ENCODE results near the gene SMKR1. TPM values are rescaled to one million over a fixed set of nuclear protein-coding genes. Genes with fewer than 3 reads are reported as not detected.
"Not testable (repeated sequence)": the region's sequence is repeated elsewhere in the genome, so short reads cannot be mapped to it uniquely, and the experiment has no call there.

The SMKR1 gene
- total RNA-seq, 2 donors from 2014 or later = 3.4 TPM; not detected in 1

DNA sequence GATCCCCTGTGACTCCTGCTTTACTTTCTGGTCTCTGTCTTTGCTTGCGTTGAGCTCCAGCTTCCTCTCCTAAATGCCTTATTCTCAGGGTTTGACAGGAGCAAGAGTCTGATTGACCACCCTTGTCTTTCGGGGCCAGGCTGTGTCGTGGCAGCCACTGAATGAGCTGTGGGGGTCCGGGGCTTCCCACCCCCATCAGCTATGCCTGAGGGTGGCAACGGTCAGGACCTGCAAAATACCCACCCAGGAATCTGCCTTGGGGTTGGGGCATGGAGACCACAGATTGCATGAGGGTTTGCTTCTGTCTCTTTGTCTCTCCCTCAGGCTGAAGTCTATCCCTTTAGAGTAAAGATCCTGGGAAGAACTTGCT, 20.6 kb downstream of the SMKR1 start:
- 45 to 59% methylated on average over 5 of the region's 5 CpGs for WGBS, 2 donors
- no peak for ATAC-seq

DNA sequence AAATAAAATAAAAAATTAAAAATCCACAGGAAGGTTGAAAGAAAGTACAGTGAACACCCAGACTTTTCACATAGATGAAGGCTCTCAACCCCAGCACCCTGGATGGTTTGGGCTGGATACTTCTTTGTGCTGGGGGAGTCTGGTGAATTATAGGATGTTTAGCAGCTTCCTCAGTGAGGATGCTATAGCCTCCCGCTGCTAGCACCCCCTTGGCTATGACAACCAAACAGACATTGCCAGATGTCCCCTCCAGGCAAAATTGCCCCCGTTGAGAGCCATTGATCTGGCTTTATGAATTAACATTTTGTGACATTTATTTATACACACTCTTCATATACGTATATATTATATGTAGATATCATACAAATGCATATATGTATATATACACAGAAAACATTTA, 21.6 kb downstream of the SMKR1 start:
- no peak overlapping the region for H3K4me3 ChIP-seq
- no peak for TF ChIP-seq POLR2A (IDR thresholded peaks at IDR 0.05)
- TF ChIP-seq, protein P1, sequence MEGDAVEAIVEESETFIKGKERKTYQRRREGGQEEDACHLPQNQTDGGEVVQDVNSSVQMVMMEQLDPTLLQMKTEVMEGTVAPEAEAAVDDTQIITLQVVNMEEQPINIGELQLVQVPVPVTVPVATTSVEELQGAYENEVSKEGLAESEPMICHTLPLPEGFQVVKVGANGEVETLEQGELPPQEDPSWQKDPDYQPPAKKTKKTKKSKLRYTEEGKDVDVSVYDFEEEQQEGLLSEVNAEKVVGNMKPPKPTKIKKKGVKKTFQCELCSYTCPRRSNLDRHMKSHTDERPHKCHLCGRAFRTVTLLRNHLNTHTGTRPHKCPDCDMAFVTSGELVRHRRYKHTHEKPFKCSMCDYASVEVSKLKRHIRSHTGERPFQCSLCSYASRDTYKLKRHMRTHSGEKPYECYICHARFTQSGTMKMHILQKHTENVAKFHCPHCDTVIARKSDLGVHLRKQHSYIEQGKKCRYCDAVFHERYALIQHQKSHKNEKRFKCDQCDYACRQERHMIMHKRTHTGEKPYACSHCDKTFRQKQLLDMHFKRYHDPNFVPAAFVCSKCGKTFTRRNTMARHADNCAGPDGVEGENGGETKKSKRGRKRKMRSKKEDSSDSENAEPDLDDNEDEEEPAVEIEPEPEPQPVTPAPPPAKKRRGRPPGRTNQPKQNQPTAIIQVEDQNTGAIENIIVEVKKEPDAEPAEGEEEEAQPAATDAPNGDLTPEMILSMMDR (IDR thresholded peaks at IDR 0.05) = no peak
- no peaks in the 10 kb centered on the region for H3K9me3 ChIP-seq
- intact Hi-C loops (cut with DNase I) = no loop called here
- no peaks in the 10 kb centered on the region for H3K27me3 ChIP-seq
- no peak for DNase-seq
- no peak overlapping the region for H3K27ac ChIP-seq
- H3K36me3 ChIP-seq (replicated peaks in 1 of 2; ENCODE audit: insufficient read depth in 1 of 2, low read depth in 2 of 2) = no peaks in the 10 kb centered on the region
- 76 to 78% methylated on average over 3 of the region's 3 CpGs for WGBS, 2 donors
- no peak for ATAC-seq
- H3K4me1 ChIP-seq = no peaks in the 10 kb centered on the region

More for the DNA sequence above, 20.6 kb downstream of the SMKR1 start:
- Histone ChIP-seq H3K36me3 (replicated peaks in 1 of 2; ENCODE audit: insufficient read depth in 1 of 2, low read depth in 2 of 2) (no peaks in the 10 kb centered on the region), H3K9me3 (no peaks in the 10 kb centered on the region), H3K4me1 (no peaks in the 10 kb centered on the region), H3K27me3 (no peaks in the 10 kb centered on the region), H3K27ac (no peak overlapping the region), H3K4me3 (no peak overlapping the region)
- TF ChIP-seq, protein P1 (IDR thresholded peaks at IDR 0.05) = no peak
- no peak for TF ChIP-seq POLR2A (IDR thresholded peaks at IDR 0.05)
- no peak for DNase-seq
- intact Hi-C loops (cut with DNase I) = no loop called here

GRCh38 chr7:129524405-129524804, 22.1 kb downstream of the SMKR1 start:
- ATAC-seq = not testable (repeated sequence)

GRCh38 chr7:129525225-129525862, 23.0 kb downstream of the SMKR1 start:
- Histone ChIP-seq H3K27me3 (no peaks in the 10 kb centered on the region), H3K4me3 (no peak overlapping the region), H3K9me3 (no peaks in the 10 kb centered on the region), H3K4me1 (no peaks in the 10 kb centered on the region), H3K27ac (no peak overlapping the region), H3K36me3 (replicated peaks in 1 of 2; ENCODE audit: insufficient read depth in 1 of 2, low read depth in 2 of 2) (no peaks in the 10 kb centered on the region)
- TF ChIP-seq POLR2A (IDR thresholded peaks at IDR 0.05) = no peak
- TF ChIP-seq, protein P1 (IDR thresholded peaks at IDR 0.05) = no peak
- intact Hi-C loops (cut with DNase I) = no loop called here
- no peak for ATAC-seq
- DNase-seq = no peak
- WGBS, 2 donors = 64 to 73% methylated on average over 9 of the region's 9 CpGs

More at GRCh38 chr7:129524405-129524804, 22.1 kb downstream of the SMKR1 start:
- intact Hi-C loops (cut with DNase I); H3K4me3 ChIP-seq; H3K36me3 ChIP-seq (replicated peaks in 1 of 2; ENCODE audit: insufficient read depth in 1 of 2, low read depth in 2 of 2); H3K4me1 ChIP-seq; H3K27me3 ChIP-seq; H3K9me3 ChIP-seq; H3K27ac ChIP-seq: not testable (repeated sequence)
- WGBS, 2 donors = 85 to 89% methylated on average over 2 of the region's 2 CpGs
- peak in 1 of 4 donors; percentile 17 for DNase-seq

DNA sequence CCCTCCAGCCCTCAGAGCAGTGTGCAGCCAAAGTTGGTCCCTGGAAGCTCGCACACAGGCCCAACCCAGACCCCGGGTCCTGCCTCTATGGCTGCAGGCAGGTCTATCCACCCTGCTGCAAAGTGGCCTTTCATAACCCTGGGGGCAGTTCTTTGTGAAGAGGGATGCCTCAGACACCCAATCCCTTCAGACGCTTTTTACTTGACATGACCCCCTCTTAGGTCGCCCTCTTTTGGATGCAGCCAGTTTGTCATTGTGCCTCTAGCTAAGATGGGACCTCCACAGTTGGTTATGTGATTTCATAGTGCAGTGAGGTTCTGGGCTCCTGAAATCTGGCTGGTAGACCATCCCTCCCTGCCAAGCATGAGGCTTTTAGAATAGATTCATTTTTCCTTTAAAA, 27.3 kb downstream of the SMKR1 start:
- TF ChIP-seq POLR2A (IDR thresholded peaks at IDR 0.05) = no peak
- TF ChIP-seq, protein P1 (IDR thresholded peaks at IDR 0.05) = no peak
- 84 to 89% methylated on average over 3 to 4 of the region's 4 CpGs for WGBS, 2 donors
- no peak overlapping the region for H3K4me3 ChIP-seq

More for the DNA sequence above, 27.3 kb downstream of the SMKR1 start:
- intact Hi-C loops (cut with DNase I) = no loop called here
- H3K9me3 ChIP-seq = no peaks in the 10 kb centered on the region
- DNase-seq (no peak), ATAC-seq (no peak)
- no peaks in the 10 kb centered on the region for H3K36me3 ChIP-seq (replicated peaks in 1 of 2; ENCODE audit: insufficient read depth in 1 of 2, low read depth in 2 of 2)
- H3K27me3 ChIP-seq = no peaks in the 10 kb centered on the region
- no peak overlapping the region for H3K27ac ChIP-seq
- no peaks in the 10 kb centered on the region for H3K4me1 ChIP-seq

Measured in body of pancreas (tissue), 4 donors.